PC-3 (cell line): ENCODE results near the gene AKAP7. TPM values are rescaled to one million over a fixed set of nuclear protein-coding genes. Genes with fewer than 3 reads are reported as not detected.
"Not testable (repeated sequence)": the region's sequence is repeated elsewhere in the genome, so short reads cannot be mapped to it uniquely, and the experiment has no call there.

Experiments used
- ATAC-seq: fragments of 200-7000 bp; cut with Tn5 transposase; 2 replicates; pipeline ENCODE4 v1.9.1; 2020; ENCODE audit warnings: mild to moderate bottlenecking, moderate library complexity
- BruUV-seq: library from RNA; stranded (reverse); fragments of 400-500 nt; replicated peaks from 2 replicates; lab custom pipeline; 2021; lab: Mats Ljungman, UMichigan
- CTCF ChIA-PET: fragments of 300-600 bp; sonication (Branson Sonifier 250); formaldehyde crosslinking; loops from one replicate; lab custom pipeline; 2022; ENCODE audit warnings: antibody characterized with exemption; lab: Charles Lee
- POLR2A ChIA-PET: fragments of 300-600 bp; sonication (Branson Sonifier 250); formaldehyde crosslinking; loops from one replicate; lab custom pipeline; 2022; ENCODE audit warnings: antibody characterized with exemption; ENCODE audit not compliant: unreplicated experiment; lab: Charles Lee
- DNase-seq: peaks from one replicate; pipeline ENCODE4 v3.0.0-alpha.2; 2015
- H2AFZ ChIP-seq: fragments of 300-600 bp; sonication (generic); 2 replicates; pipeline ENCODE4 v1.6.0; 2016; ENCODE audit warnings: antibody characterized with exemption, low read length
- H3F3A ChIP-seq: fragments of 300-600 bp; sonication (generic); one replicate; pipeline ENCODE4 v1.6.0; 2017; ENCODE audit warnings: antibody characterized with exemption, low read length, control low read depth, mild to moderate bottlenecking; ENCODE audit not compliant: unreplicated experiment
- H3K27ac ChIP-seq: fragments of 300-600 bp; sonication (generic); 2 replicates; pipeline ENCODE4 v1.5.1; 2016; ENCODE audit warnings: mild to moderate bottlenecking, low read length
- H3K27me3 ChIP-seq: fragments of 300-600 bp; sonication (generic); 2 replicates; pipeline ENCODE4 v1.6.1; 2016; ENCODE audit warnings: low read length, mixed read lengths
- H3K36me3 ChIP-seq: fragments of 300-600 bp; sonication (generic); 2 replicates; pipeline ENCODE4 v1.6.1; 2016; ENCODE audit warnings: low read depth, mixed run types, low read length, mixed read lengths
- H3K4me1 ChIP-seq: fragments of 300-600 bp; sonication (generic); 2 replicates; pipeline ENCODE4 v1.5.1; 2016; ENCODE audit warnings: low read length; ENCODE audit not compliant: insufficient read depth
- H3K4me2 ChIP-seq: fragments of 300-600 bp; sonication (generic); 2 replicates; pipeline ENCODE4 v1.6.0; 2016; ENCODE audit warnings: low read length
- H3K4me3 ChIP-seq: fragments of 300-600 bp; sonication (generic); 2 replicates; pipeline ENCODE4 v1.5.1; 2016; ENCODE audit warnings: mild to moderate bottlenecking, low read length, mixed read lengths
- H3K79me2 ChIP-seq: fragments of 300-600 bp; sonication (generic); 2 replicates; pipeline ENCODE4 v1.6.1; 2017; ENCODE audit warnings: low read length, mixed read lengths
- H3K9ac ChIP-seq: fragments of 300-600 bp; sonication (generic); 2 replicates; pipeline ENCODE4 v1.6.0; 2016; ENCODE audit warnings: mild to moderate bottlenecking, low read length
- H3K9me2 ChIP-seq: fragments of 300-600 bp; sonication (generic); replicated peaks from 2 replicates; pipeline ENCODE4 v1.6.1; 2016; ENCODE audit warnings: mixed run types, low read length, mixed read lengths
- H3K9me3 ChIP-seq: fragments of 300-600 bp; sonication (generic); 2 replicates; pipeline ENCODE4 v1.6.1; 2016; ENCODE audit warnings: low read length, mixed read lengths
- H4K20me1 ChIP-seq: fragments of 300-600 bp; sonication (generic); 2 replicates; pipeline ENCODE4 v1.6.1; 2016; ENCODE audit warnings: low read length, mixed read lengths
- EZH2 ChIP-seq: fragments of 300-600 bp; sonication (generic); IDR thresholded peaks from one replicate; pipeline ENCODE4 v1.6.1; 2017; ENCODE audit warnings: antibody characterized with exemption, mild to moderate bottlenecking, low read length; ENCODE audit not compliant: unreplicated experiment
- EZH2phosphoT487 ChIP-seq: fragments of 300-600 bp; sonication (generic); IDR thresholded peaks from 2 replicates; pipeline ENCODE4 v1.6.1; 2018; ENCODE audit warnings: mild to moderate bottlenecking, antibody characterized with exemption, low read length, borderline replicate concordance
- intact Hi-C: fragments of 100-400 bp; cut with micrococcal nuclease; formaldehyde crosslinking; loops from 2 replicates; pipeline ENCODE4 v1.9.0; 2023
- total RNA-seq: library from RNA; depleted of rRNA; stranded (reverse); fragments of >200 nt; gene quantifications from 2 replicates; pipeline ENCODE4 v1.2.3, GENCODE V29; 2014
- TF ChIP-seq, protein P1 (sequence below): fragments of 300-600 bp; sonication (generic); conservative IDR thresholded peaks from 2 replicates; pipeline ENCODE4 v1.5.1; 2017; ENCODE audit warnings: antibody characterized with exemption, low read depth, mild to moderate bottlenecking, low read length

The AKAP7 gene
- total RNA-seq, 1 experiment from 2014 or later: 3.6 TPM

DNA sequence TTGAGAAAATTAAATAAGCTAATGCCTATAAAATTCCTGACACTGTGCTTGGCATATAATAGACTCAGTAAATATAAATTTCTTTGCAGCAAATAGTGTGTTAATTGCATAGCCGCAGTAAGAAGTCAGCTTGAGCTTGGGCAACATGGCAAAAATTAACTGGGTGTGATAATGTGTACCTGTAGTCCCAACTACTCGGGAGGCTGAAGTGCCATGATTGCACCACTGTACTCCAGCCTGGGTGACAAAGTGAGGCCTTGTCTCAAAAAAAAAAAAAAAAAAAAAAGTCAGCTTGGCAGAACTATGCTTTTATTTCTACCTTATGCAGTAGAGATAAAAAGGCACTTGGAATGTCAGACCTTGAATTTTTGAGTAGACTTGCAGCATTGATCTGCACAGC lies 121.8 kb downstream of the AKAP7 start:
- Histone ChIP-seq H4K20me1 (no peaks in the 10 kb centered on the region), H3K27ac (peak overlapping the region; percentile 91), H3K79me2 (no peaks in the 10 kb centered on the region), H3K9me3 (no peaks in the 10 kb centered on the region), H3K4me3 (no peak overlapping the region), H3K4me1 (peaks cover 37% of the 10 kb centered on the region), H2AFZ (no peak overlapping the region), H3K4me2 (peak overlapping the region; percentile 47; the same call in 1 of the 2 replicates), H3K9ac (no peak overlapping the region), H3F3A (no peaks in the 10 kb centered on the region), H3K36me3 (no peaks in the 10 kb centered on the region), H3K27me3 (no peaks in the 10 kb centered on the region), H3K9me2 (no peaks in the 10 kb centered on the region)
- no peak for DNase-seq
- no peak for ATAC-seq
- ChIA-PET CTCF (no interaction called here), POLR2A (no interaction called here)
- no TSS peak for BruUV-seq
- intact Hi-C loops: loop anchor here (5.0 kb wide), 1 partner anchor 50 kb away; no protein-coding TSS in a partner anchor
- TF ChIP-seq EZH2phosphoT487 (no peak), EZH2 (no peak)
- TF ChIP-seq, protein P1, sequence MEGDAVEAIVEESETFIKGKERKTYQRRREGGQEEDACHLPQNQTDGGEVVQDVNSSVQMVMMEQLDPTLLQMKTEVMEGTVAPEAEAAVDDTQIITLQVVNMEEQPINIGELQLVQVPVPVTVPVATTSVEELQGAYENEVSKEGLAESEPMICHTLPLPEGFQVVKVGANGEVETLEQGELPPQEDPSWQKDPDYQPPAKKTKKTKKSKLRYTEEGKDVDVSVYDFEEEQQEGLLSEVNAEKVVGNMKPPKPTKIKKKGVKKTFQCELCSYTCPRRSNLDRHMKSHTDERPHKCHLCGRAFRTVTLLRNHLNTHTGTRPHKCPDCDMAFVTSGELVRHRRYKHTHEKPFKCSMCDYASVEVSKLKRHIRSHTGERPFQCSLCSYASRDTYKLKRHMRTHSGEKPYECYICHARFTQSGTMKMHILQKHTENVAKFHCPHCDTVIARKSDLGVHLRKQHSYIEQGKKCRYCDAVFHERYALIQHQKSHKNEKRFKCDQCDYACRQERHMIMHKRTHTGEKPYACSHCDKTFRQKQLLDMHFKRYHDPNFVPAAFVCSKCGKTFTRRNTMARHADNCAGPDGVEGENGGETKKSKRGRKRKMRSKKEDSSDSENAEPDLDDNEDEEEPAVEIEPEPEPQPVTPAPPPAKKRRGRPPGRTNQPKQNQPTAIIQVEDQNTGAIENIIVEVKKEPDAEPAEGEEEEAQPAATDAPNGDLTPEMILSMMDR: no peak

DNA sequence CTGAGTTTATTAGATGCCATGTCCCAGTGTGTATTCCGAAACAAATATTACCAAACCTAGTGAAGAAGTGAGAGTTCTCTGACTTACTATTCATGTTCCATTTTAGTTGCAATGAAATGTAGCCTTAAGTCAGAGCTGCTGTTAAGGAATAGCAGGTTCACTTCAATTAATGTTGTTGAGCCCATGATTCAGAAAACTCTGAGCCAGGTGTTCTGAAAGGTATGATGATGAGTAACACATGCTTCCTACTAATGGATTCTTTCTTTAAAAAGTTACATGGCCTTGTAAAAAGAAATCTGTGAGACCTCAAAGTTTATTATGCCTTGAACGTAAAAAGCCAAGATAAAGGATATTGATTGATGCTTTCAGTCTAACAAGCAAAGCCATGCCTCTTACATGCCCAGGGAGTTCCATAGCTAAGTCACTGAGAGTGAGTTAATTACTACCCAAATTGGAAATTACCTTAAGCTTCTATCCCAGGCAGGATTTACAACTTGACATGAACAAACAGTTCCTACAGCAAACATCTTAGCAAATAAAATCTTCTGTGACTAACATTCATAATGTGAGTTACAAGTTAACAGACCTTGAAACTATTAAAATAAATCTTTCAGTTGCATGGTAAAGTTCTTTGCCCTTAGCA lies 122.9 kb downstream of the AKAP7 start:
- Histone ChIP-seq H3K79me2 (no peaks in the 10 kb centered on the region), H3K4me3 (no peak overlapping the region), H3K27ac (peak overlapping the region; percentile 91), H3F3A (no peaks in the 10 kb centered on the region), H4K20me1 (no peaks in the 10 kb centered on the region), H2AFZ (no peak overlapping the region), H3K9me3 (no peaks in the 10 kb centered on the region), H3K36me3 (no peaks in the 10 kb centered on the region), H3K9ac (peak overlapping the region; percentile 51), H3K4me2 (peak overlapping the region; percentile 47), H3K4me1 (peaks cover 37% of the 10 kb centered on the region), H3K27me3 (no peaks in the 10 kb centered on the region), H3K9me2 (no peaks in the 10 kb centered on the region)
- intact Hi-C loops: loop anchor here (5.0 kb wide), 1 partner anchor 51 kb away; no protein-coding TSS in a partner anchor
- POLR2A ChIA-PET: no interaction called here
- DNase-seq (peak; percentile 52), ATAC-seq (peak; percentile 76)
- CTCF ChIA-PET: no interaction called here
- TF ChIP-seq EZH2phosphoT487: no peak
- TF ChIP-seq, protein P1: no peak
- no peak for TF ChIP-seq EZH2
- BruUV-seq: no TSS peak

DNA sequence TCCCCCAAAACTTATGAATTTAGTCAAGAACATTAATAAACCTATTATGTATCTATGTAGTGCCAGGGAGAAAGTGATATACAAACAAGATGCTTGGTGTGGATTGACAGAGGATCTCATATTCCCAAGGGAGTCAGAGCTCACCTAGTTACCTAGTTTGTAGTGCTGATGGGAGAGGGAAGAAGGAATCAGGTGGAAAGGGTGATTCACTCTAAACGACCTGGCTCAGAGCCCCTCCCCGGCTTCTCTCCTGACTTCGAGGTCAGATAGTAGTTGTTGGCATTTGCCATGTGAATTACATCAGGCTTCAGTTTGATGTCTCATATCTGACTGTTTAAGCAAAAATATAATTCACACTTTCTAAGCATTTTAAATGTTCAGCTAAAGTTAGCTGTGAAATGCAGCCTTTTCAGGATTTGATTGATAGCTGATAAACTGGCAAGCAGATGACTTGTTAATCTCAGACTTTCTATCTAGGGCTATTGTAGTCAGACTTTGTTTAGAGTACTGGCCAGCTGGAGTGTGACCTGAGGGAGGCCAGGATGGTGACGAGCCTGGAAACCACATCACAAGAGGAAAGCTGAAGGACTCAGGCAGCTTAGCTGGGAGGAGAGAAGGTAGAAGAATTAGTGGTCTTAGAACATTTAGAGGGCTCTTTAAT lies 123.7 kb downstream of the AKAP7 start:
- peak; percentile 63 for DNase-seq
- peaks cover 37% of the 10 kb centered on the region for H3K4me1 ChIP-seq
- H3K4me2 ChIP-seq: peak overlapping the region; percentile 47
- ChIA-PET CTCF (no interaction called here), POLR2A (interaction anchor here (0.6 kb wide), 2 partner anchors 138 to 764 kb away, joined by 3 to 15 read pairs; no protein-coding TSS in a partner anchor)
- H3K9me2 ChIP-seq: no peaks in the 10 kb centered on the region
- H2AFZ ChIP-seq: no peak overlapping the region
- BruUV-seq: no TSS peak
- no peaks in the 10 kb centered on the region for H3K79me2 ChIP-seq
- H3K27ac ChIP-seq: peak overlapping the region; percentile 91
- no peaks in the 10 kb centered on the region for H3K27me3 ChIP-seq
- no peaks in the 10 kb centered on the region for H3F3A ChIP-seq
- H3K9ac ChIP-seq: peak overlapping the region; percentile 51
- no peak for TF ChIP-seq EZH2
- TF ChIP-seq, protein P1: no peak
- no peak for TF ChIP-seq EZH2phosphoT487
- no peaks in the 10 kb centered on the region for H3K9me3 ChIP-seq
- no peaks in the 10 kb centered on the region for H4K20me1 ChIP-seq
- no peak overlapping the region for H3K4me3 ChIP-seq
- intact Hi-C loops: loop anchor here (5.0 kb wide), 1 partner anchor 52 kb away; no protein-coding TSS in a partner anchor
- peak; percentile 59 for ATAC-seq
- H3K36me3 ChIP-seq: no peaks in the 10 kb centered on the region

DNA sequence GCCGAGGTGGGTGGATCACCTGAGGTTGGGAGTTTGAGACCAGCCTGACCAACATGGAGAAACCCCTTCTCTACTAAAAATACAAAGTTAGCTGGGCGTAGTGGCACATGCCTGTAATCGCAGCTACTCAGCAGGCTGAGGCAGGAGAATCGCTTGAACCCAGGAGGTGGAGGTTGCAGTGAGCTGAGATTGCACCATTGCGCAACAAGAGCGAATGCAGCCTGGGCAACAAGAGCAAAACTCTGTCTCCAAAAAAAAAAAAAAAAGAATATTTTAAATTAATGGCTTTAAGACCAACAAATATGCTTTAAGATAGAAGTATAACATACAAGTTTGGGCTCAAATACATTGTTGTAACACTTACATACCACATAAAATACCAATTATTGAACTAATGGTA lies 125.7 kb downstream of the AKAP7 start:
- H3K4me2 ChIP-seq, H3K4me3 ChIP-seq, H3K79me2 ChIP-seq, intact Hi-C loops, H2AFZ ChIP-seq, H3K9me2 ChIP-seq, H3K27ac ChIP-seq, H3K9me3 ChIP-seq, H3K9ac ChIP-seq, CTCF ChIA-PET, POLR2A ChIA-PET, DNase-seq, H3K27me3 ChIP-seq, H4K20me1 ChIP-seq, H3K36me3 ChIP-seq, BruUV-seq, ATAC-seq, H3F3A ChIP-seq: not testable (repeated sequence)
- H3K4me1 ChIP-seq: peaks cover 31% of the 10 kb centered on the region
